ENCODE measurements around the gene BHLHA15. TPM values are rescaled to one million over a fixed set of nuclear protein-coding genes. Genes with fewer than 3 reads are reported as not detected.

The BHLHA15 gene
- polyA plus RNA-seq, 1 donor (not counting 4 experiments of a cell fraction or from before 2014, with no cell fraction given) = not detected

GRCh38 chr7:98235901-98236300 is 24.7 kb downstream of the BHLHA15 start:
- Histone ChIP-seq H3K79me2 (ENCODE audit: control insufficient read depth, insufficient read depth, low read length) (no peaks in the 10 kb centered on the region), H3K27ac (ENCODE audit: control insufficient read depth, insufficient read depth, low read length) (no peak overlapping the region), H3K4me1 (ENCODE audit: control insufficient read depth, extremely low read depth, insufficient read depth, low read length) (no peaks in the 10 kb centered on the region), H4K20me1 (ENCODE audit: control insufficient read depth, extremely low read depth, insufficient read depth, low read length) (no peaks in the 10 kb centered on the region), H3K9me1 (ENCODE audit: control insufficient read depth, extremely low read depth, insufficient read depth, low read length) (no peaks in the 10 kb centered on the region), H3K4me2 (ENCODE audit: control insufficient read depth, extremely low read depth, insufficient read depth, low read depth, low read length) (no peak overlapping the region), H3K4me3 (ENCODE audit: control insufficient read depth in 2 of 3, extremely low read depth in 1 of 3, insufficient read depth in 2 of 3, low read depth in 1 of 3, low read length in 3 of 3) (no peak overlapping the region), H2AFZ (ENCODE audit: control insufficient read depth, low read length) (no peak overlapping the region), H3K9me3 (ENCODE audit: control insufficient read depth, low read depth, low read length) (no peaks in the 10 kb centered on the region), H3K27me3 (ENCODE audit: control insufficient read depth, extremely low read depth, insufficient read depth, low read length) (no peaks in the 10 kb centered on the region), H3K9ac (ENCODE audit: control insufficient read depth, extremely low read depth, insufficient read depth, low read length) (no peak overlapping the region), H3K36me3 (ENCODE audit: control insufficient read depth in 2 of 2, extremely low read depth in 1 of 2, insufficient read depth in 2 of 2, low read length in 2 of 2) (peaks cover 2 to 3% of the 10 kb centered on the region in 2 experiments)
- dilution Hi-C loops (cut with MboI; ENCODE audit: extremely low pct_ligation_motif_present, low sequenced_read_pairs) = no loop called here
- TF ChIP-seq EZH2 (IDR thresholded peaks at IDR 0.05; ENCODE audit: low read length) = no peak
- TF ChIP-seq CTCF (optimal IDR thresholded peaks at IDR 0.05 in 1 of 3, IDR thresholded peaks at IDR 0.05 in 1 of 3, conservative IDR thresholded peaks at IDR 0.05 in 1 of 3; ENCODE audit: extremely low read depth in 1 of 3, insufficient read depth in 2 of 3, low read length in 3 of 3) = no peak
- FAIRE-seq (no peak), DNase-seq (ENCODE audit: low read depth, low spot score) (no peak)

- Histone ChIP-seq H3K79me2 (ENCODE audit: control insufficient read depth, insufficient read depth, low read length) (no peaks in the 10 kb centered on the region), H3K4me2 (ENCODE audit: control insufficient read depth, extremely low read depth, insufficient read depth, low read depth, low read length) (no peak overlapping the region), H4K20me1 (ENCODE audit: control insufficient read depth, extremely low read depth, insufficient read depth, low read length) (no peaks in the 10 kb centered on the region), H3K27ac (ENCODE audit: control insufficient read depth, insufficient read depth, low read length) (no peak overlapping the region), H3K4me3 (ENCODE audit: control insufficient read depth in 2 of 3, extremely low read depth in 1 of 3, insufficient read depth in 2 of 3, low read depth in 1 of 3, low read length in 3 of 3) (no peak overlapping the region), H3K36me3 (ENCODE audit: control insufficient read depth in 2 of 2, extremely low read depth in 1 of 2, insufficient read depth in 2 of 2, low read length in 2 of 2) (peaks cover 2 to 3% of the 10 kb centered on the region in 2 experiments), H2AFZ (ENCODE audit: control insufficient read depth, low read length) (no peak overlapping the region), H3K9me3 (ENCODE audit: control insufficient read depth, low read depth, low read length) (no peaks in the 10 kb centered on the region), H3K9me1 (ENCODE audit: control insufficient read depth, extremely low read depth, insufficient read depth, low read length) (no peaks in the 10 kb centered on the region), H3K4me1 (ENCODE audit: control insufficient read depth, extremely low read depth, insufficient read depth, low read length) (no peaks in the 10 kb centered on the region), H3K27me3 (ENCODE audit: control insufficient read depth, extremely low read depth, insufficient read depth, low read length) (no peaks in the 10 kb centered on the region), H3K9ac (ENCODE audit: control insufficient read depth, extremely low read depth, insufficient read depth, low read length) (no peak overlapping the region)
- FAIRE-seq (no peak), DNase-seq (ENCODE audit: low read depth, low spot score) (no peak)
- dilution Hi-C loops (cut with MboI; ENCODE audit: extremely low pct_ligation_motif_present, low sequenced_read_pairs) = no loop called here
- TF ChIP-seq CTCF (optimal IDR thresholded peaks at IDR 0.05 in 1 of 3, IDR thresholded peaks at IDR 0.05 in 1 of 3, conservative IDR thresholded peaks at IDR 0.05 in 1 of 3; ENCODE audit: extremely low read depth in 1 of 3, insufficient read depth in 2 of 3, low read length in 3 of 3) (no peak), EZH2 (IDR thresholded peaks at IDR 0.05; ENCODE audit: low read length) (no peak)
These were observed 25.3 kb downstream of the BHLHA15 start for GRCh38 chr7:98236355-98237185.
